PC-9 (cell line): ENCODE results near the gene DNAJB6. TPM values are rescaled to one million over a fixed set of nuclear protein-coding genes. Genes with fewer than 3 reads are reported as not detected.

Experiments
- BruUV-seq: library from RNA; stranded (reverse); fragments of 400-500 nt; replicated peaks from 2 replicates; lab custom pipeline; 2021; lab: Mats Ljungman, UMichigan
- CTCF ChIA-PET: fragments of 300-600 bp; sonication (Branson Sonifier 250); formaldehyde crosslinking; loops from one replicate; lab custom pipeline; 2022; ENCODE audit warnings: antibody characterized with exemption; lab: Charles Lee
- POLR2A ChIA-PET: fragments of 300-600 bp; sonication (Branson Sonifier 250); formaldehyde crosslinking; loops from one replicate; lab custom pipeline; 2022; ENCODE audit warnings: antibody characterized with exemption; ENCODE audit not compliant: unreplicated experiment; lab: Charles Lee
- DNase-seq, 2 experiments: peaks; one replicate each; pipeline versions ENCODE4 v3.0.0 to v3.0.0-alpha.2; 2015 to 2022; ENCODE audit warnings: mixed read lengths in 1 of 2
- H2AFZ ChIP-seq: fragments of 200-600 bp; sonication (generic); 2 replicates; pipeline ENCODE4 v1.8.1; 2017; ENCODE audit warnings: antibody characterized with exemption
- H3F3A ChIP-seq: fragments of 200-600 bp; sonication (generic); 2 replicates; pipeline ENCODE4 v1.8.1; 2017; ENCODE audit warnings: antibody characterized with exemption, mild to moderate bottlenecking, low read depth; ENCODE audit not compliant: insufficient read depth
- H3K27ac ChIP-seq: fragments of 200-600 bp; sonication (generic); 2 replicates; pipeline ENCODE4 v1.6.1; 2016; ENCODE audit warnings: mixed run types
- H3K27me3 ChIP-seq: fragments of 200-600 bp; sonication (generic); 2 replicates; pipeline ENCODE4 v1.6.1; 2016; ENCODE audit warnings: low read depth, mixed run types; ENCODE audit not compliant: insufficient read depth
- H3K36me3 ChIP-seq: fragments of 200-600 bp; sonication (generic); 2 replicates; pipeline ENCODE4 v1.6.1; 2016; ENCODE audit warnings: low read depth, mixed run types
- H3K4me1 ChIP-seq: fragments of 200-600 bp; sonication (generic); replicated peaks from 2 replicates; pipeline ENCODE4 v1.6.1; 2016; ENCODE audit warnings: mixed run types; ENCODE audit not compliant: insufficient read depth
- H3K4me2 ChIP-seq: fragments of 200-600 bp; sonication (generic); 2 replicates; pipeline ENCODE4 v1.6.1; 2017; ENCODE audit warnings: mixed run types
- H3K4me3 ChIP-seq: fragments of 200-600 bp; sonication (generic); 2 replicates; pipeline ENCODE4 v1.6.1; 2016; ENCODE audit warnings: mixed run types
- H3K79me2 ChIP-seq: fragments of 200-600 bp; sonication (generic); 2 replicates; pipeline ENCODE4 v1.6.1; 2017; ENCODE audit warnings: low read depth, mixed run types
- H3K9me2 ChIP-seq: fragments of 200-600 bp; sonication (generic); 2 replicates; pipeline ENCODE4 v1.8.1; 2017; ENCODE audit warnings: mild to moderate bottlenecking; ENCODE audit not compliant: insufficient read depth
- H3K9me3 ChIP-seq: fragments of 200-600 bp; sonication (generic); 2 replicates; pipeline ENCODE4 v1.8.1; 2016; ENCODE audit warnings: low read depth; ENCODE audit not compliant: insufficient read depth
- H4K20me1 ChIP-seq: fragments of 200-600 bp; sonication (generic); 2 replicates; pipeline ENCODE4 v1.8.1; 2017; ENCODE audit not compliant: insufficient read depth
- EZH2 ChIP-seq: fragments of 200-600 bp; sonication (generic); IDR thresholded peaks from 2 replicates; pipeline ENCODE4 v1.8.0; 2017; ENCODE audit warnings: antibody characterized with exemption, low read depth
- intact Hi-C: fragments of 100-400 bp; cut with micrococcal nuclease; formaldehyde crosslinking; loops from one replicate; pipeline ENCODE4 v1.10.0; 2022; ENCODE audit not compliant: unreplicated experiment
- total RNA-seq: library from RNA; stranded (reverse); gene quantifications from 2 replicates; pipeline ENCODE4 v1.2.3, GENCODE V29; 2021
- TF ChIP-seq, protein P1 (sequence below): fragments of 200-600 bp; sonication (generic); conservative IDR thresholded peaks from 2 replicates; pipeline ENCODE4 v1.6.1; 2017; ENCODE audit warnings: mixed run types, antibody characterized with exemption, mild to moderate bottlenecking, moderate library complexity

DNAJB6 gene
- total RNA-seq, 1 experiment from 2014 or later, result 182 TPM

DNA sequence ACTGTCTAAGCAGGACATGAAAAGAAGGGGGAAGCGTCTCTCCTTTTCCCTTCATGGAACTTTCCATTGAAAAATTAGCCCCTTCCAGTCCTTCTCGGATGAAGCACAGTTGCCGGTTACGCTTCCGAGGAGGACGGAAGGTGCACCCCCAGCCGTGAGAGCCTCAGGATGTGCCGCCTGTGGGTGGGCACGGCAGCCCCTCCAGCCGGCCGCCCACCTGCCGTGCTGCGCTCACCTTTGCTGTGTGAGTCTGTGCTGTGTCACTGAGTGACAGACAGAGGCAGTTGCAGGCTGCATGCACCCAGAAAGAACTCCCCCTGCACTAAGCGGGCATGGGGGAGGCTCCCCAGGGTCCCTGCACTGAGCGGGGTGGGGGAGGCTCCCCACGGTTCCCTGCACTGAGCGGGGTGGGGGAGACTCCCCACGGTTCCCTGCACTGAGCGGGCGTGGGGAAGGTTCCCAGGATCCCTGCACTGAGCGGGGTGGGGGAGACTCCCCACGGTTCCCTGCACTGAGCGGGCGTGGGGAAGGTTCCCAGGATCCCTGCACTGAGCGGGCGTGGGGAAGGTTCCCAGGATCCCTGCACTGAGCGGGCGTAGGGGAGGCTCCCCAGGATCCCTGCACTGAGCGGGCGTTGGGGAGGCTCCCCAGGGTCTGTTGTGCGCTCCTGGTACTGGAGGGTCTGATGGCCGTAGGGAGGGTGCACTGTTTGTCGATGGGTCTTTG, 74.2 kb downstream of the DNAJB6 start:
- Histone ChIP-seq H3K9me3 (no peaks in the 10 kb centered on the region), H2AFZ (no peak overlapping the region), H3K27me3 (no peaks in the 10 kb centered on the region), H3K27ac (no peak overlapping the region), H4K20me1 (peaks cover 53% of the 10 kb centered on the region), H3K4me3 (no peak overlapping the region), H3K4me1 (no peaks in the 10 kb centered on the region), H3K9me2 (no peaks in the 10 kb centered on the region), H3K79me2 (peaks cover 14% of the 10 kb centered on the region), H3K36me3 (peaks cover 4% of the 10 kb centered on the region; the same call in 1 of the 2 replicates), H3K4me2 (no peak overlapping the region), H3F3A (peaks cover 11% of the 10 kb centered on the region; the same call in 1 of the 2 replicates)
- ChIA-PET CTCF (no interaction called here), POLR2A (no interaction called here)
- TF ChIP-seq, protein P1, sequence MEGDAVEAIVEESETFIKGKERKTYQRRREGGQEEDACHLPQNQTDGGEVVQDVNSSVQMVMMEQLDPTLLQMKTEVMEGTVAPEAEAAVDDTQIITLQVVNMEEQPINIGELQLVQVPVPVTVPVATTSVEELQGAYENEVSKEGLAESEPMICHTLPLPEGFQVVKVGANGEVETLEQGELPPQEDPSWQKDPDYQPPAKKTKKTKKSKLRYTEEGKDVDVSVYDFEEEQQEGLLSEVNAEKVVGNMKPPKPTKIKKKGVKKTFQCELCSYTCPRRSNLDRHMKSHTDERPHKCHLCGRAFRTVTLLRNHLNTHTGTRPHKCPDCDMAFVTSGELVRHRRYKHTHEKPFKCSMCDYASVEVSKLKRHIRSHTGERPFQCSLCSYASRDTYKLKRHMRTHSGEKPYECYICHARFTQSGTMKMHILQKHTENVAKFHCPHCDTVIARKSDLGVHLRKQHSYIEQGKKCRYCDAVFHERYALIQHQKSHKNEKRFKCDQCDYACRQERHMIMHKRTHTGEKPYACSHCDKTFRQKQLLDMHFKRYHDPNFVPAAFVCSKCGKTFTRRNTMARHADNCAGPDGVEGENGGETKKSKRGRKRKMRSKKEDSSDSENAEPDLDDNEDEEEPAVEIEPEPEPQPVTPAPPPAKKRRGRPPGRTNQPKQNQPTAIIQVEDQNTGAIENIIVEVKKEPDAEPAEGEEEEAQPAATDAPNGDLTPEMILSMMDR, result no peak
- TF ChIP-seq EZH2, result no peak
- intact Hi-C loops, result no loop called here
- DNase-seq, result no peak
- no TSS peak for BruUV-seq

DNA sequence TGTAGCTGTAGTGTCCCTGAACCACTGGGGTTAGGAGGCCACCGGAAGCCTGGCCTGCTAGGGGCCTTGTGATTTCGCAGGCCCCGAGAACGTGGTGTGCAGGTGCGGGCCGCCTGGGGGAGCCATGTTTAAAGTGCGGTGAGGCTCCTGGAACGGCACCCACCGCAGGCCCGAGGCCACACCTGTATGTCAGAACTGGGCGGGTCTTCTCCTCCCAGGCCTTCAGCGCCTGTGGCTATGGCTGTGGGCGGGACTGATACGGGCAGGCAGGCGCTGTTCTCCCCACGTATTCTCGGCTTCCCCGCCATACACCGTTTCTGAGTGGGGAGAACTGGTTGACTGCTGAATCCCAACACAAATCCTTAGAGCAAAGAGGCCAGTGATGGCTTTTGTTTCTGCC, 74.8 kb downstream of the DNAJB6 start:
- Histone ChIP-seq H2AFZ (no peak overlapping the region), H4K20me1 (peaks cover 47% of the 10 kb centered on the region), H3K4me3 (no peak overlapping the region), H3K79me2 (peaks cover 8% of the 10 kb centered on the region; the same call in 1 of the 2 replicates), H3K36me3 (peaks cover 4% of the 10 kb centered on the region; the same call in 1 of the 2 replicates), H3K4me2 (no peak overlapping the region), H3F3A (peaks cover 11% of the 10 kb centered on the region; the same call in 1 of the 2 replicates), H3K9me3 (no peaks in the 10 kb centered on the region), H3K9me2 (no peaks in the 10 kb centered on the region), H3K27ac (no peak overlapping the region), H3K27me3 (no peaks in the 10 kb centered on the region), H3K4me1 (no peaks in the 10 kb centered on the region)
- ChIA-PET POLR2A (no interaction called here), CTCF (no interaction called here)
- intact Hi-C loops, result no loop called here
- TF ChIP-seq EZH2, result no peak
- TF ChIP-seq, protein P1, result no peak
- no TSS peak for BruUV-seq
- peak in 1 of 2 experiments; percentile 53 for DNase-seq

DNA sequence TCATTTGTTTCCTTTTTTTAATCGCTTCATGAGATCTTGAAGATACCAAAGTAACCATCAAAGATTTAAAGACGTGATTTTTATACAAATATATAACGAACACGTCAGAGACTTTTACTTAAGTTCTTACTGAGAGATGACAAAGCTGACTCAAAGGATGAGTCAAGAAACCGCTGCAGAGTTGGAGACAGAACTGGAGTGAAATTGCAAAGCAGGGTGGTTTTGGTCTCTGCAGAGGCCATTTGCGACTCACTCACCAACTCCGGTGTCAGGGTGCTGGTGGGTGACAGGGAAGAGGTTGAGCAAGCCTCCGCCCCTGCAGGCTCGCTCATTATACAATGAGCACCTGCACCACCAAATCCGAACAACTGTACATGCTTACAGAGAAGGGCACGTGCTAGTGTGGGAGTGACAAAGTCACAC, 75.2 kb downstream of the DNAJB6 start:
- ChIA-PET CTCF (no interaction called here), POLR2A (no interaction called here)
- no peak overlapping the region for H3K4me3 ChIP-seq
- H3K4me2 ChIP-seq, result no peak overlapping the region
- BruUV-seq, result no TSS peak
- H4K20me1 ChIP-seq, result peaks cover 47% of the 10 kb centered on the region
- no peak for DNase-seq
- no peaks in the 10 kb centered on the region for H3K9me3 ChIP-seq
- H3K27ac ChIP-seq, result no peak overlapping the region
- no peaks in the 10 kb centered on the region for H3K27me3 ChIP-seq
- no peak overlapping the region for H2AFZ ChIP-seq
- peaks cover 4% of the 10 kb centered on the region; the same call in 1 of the 2 replicates for H3K36me3 ChIP-seq
- no peaks in the 10 kb centered on the region for H3K9me2 ChIP-seq
- 0 out of 2 replicates have a peak, but pooled peaks cover 6% of the 10 kb centered on the region for H3K79me2 ChIP-seq
- intact Hi-C loops, result no loop called here
- peaks cover 11% of the 10 kb centered on the region; the same call in 1 of the 2 replicates for H3F3A ChIP-seq
- H3K4me1 ChIP-seq, result no peaks in the 10 kb centered on the region
- TF ChIP-seq, protein P1, result no peak
- no peak for TF ChIP-seq EZH2
